Sigmoid colon (tissue), 4 donors: ENCODE results near the gene SLC32A1.

Experiments used
- POLR2A ChIP-seq, 2 donors: fragments of 450-650 bp; IDR thresholded peaks; one replicate each; pipeline ENCODE4 v1.6.1; 2016; ENCODE audit warnings: antibody characterized with exemption in 2 of 2, mild to moderate bottlenecking in 2 of 2, moderate library complexity in 2 of 2
- POLR2AphosphoS5 ChIP-seq, 4 donors: sonication (generic); formaldehyde crosslinking; IDR thresholded peaks; one replicate each; pipeline ENCODE4 v1.6.1; 2017; ENCODE audit warnings: antibody characterized with exemption in 4 of 4
- TF ChIP-seq, protein P1 (sequence below), 4 experiments: fragments of 450-650 bp in 3 of 4; fragments of 200-600 bp in 1 of 4; IDR thresholded peaks; one replicate each; pipeline ENCODE4 v1.5.1; 2016 to 2019; ENCODE audit warnings: antibody characterized with exemption in 4 of 4, mild to moderate bottlenecking in 3 of 4, moderate library complexity in 2 of 4

DNA sequence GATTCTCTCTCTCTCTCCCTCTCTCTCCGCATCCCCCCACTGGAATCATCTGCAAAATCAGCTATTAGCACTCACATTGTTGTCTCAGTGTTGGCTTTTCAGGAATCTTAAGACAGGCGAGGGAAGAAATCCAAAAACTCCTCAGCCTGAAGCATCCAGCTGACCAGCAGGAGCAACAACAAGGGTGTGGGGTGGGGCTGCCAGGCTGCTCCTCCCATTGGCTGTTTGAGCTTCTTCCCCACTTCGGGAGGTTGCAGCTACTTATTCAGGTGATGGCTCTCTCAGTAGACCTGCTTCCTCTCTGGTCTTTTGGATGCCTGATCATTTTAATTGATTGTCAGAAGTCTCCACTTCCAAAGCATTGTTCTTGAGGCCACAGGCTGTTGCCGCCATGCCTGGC, 24.1 kb upstream of the SLC32A1 start:
- TF ChIP-seq, protein P1, sequence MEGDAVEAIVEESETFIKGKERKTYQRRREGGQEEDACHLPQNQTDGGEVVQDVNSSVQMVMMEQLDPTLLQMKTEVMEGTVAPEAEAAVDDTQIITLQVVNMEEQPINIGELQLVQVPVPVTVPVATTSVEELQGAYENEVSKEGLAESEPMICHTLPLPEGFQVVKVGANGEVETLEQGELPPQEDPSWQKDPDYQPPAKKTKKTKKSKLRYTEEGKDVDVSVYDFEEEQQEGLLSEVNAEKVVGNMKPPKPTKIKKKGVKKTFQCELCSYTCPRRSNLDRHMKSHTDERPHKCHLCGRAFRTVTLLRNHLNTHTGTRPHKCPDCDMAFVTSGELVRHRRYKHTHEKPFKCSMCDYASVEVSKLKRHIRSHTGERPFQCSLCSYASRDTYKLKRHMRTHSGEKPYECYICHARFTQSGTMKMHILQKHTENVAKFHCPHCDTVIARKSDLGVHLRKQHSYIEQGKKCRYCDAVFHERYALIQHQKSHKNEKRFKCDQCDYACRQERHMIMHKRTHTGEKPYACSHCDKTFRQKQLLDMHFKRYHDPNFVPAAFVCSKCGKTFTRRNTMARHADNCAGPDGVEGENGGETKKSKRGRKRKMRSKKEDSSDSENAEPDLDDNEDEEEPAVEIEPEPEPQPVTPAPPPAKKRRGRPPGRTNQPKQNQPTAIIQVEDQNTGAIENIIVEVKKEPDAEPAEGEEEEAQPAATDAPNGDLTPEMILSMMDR (IDR thresholded peaks at IDR 0.05), result no peak
- TF ChIP-seq POLR2AphosphoS5 (IDR thresholded peaks at IDR 0.05) (no peak), POLR2A (IDR thresholded peaks at IDR 0.05) (no peak)
